Middle frontal gyrus (tissue), 1 donor: ENCODE results near the gene PRKAR2B.

Experiments
- DNase-seq: peaks from one replicate; pipeline ENCODE4 v3.0.0-alpha.2; 2015; ENCODE audit warnings: low spot score; ENCODE audit errors: extremely low spot score

Gene PRKAR2B

GRCh38 chr7:107173691-107174406, 129.3 kb downstream of the PRKAR2B start:
- DNase-seq: no peak

- no peak for DNase-seq
Observed at GRCh38 chr7:107179326-107180164, 135.0 kb downstream of the PRKAR2B start.

- DNase-seq: no peak
Observed at GRCh38 chr7:107180378-107180777, 135.9 kb downstream of the PRKAR2B start.

GRCh38 chr7:107181172-107181571, 136.7 kb downstream of the PRKAR2B start:
- DNase-seq: no peak

- no peak for DNase-seq
Observed at GRCh38 chr7:107185716-107186115, 141.2 kb downstream of the PRKAR2B start.

- DNase-seq: no peak
Observed at GRCh38 chr7:107186240-107186639, 141.7 kb downstream of the PRKAR2B start.

DNA sequence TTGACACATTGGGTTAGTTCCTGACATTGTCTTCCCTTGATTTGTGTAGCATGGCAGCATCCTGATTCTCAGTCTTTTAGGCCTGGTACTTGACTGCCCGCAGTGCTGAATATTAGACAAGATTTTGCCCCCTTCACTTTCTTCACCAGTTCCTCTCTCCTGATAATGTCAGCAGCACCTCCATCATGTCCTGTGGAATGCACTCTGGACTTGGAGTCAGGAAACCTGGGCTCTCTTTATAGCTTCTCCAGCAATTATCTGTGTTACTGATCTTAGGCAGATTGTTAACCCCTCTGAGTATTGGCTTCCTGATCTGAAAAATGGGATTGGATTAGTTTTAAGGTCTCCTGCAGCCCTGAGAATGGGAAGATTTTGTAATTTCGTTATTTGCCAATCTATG, 143.3 kb downstream of the PRKAR2B start:
- no peak for DNase-seq

DNA sequence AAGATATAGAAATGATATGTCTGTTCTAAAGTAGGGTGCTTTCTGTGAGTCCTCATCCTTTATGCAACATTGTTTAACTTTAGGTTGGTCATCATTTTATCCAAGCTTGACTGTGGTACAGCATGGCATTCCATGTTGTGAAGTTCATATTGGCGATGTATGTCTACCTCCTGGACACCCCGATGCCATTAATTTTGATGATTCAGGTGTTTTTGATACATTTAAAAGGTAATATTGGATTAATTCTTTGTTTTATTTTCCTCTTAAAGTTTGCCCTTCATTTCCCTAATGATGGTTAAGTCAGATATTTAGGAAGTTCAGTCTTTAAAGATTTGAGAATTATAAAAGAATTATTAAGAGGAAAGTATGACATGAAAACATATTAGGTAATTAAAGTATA, 145.6 kb downstream of the PRKAR2B start:
- DNase-seq: no peak

- DNase-seq: no peak
Observed at GRCh38 chr7:107194052-107194451, 149.5 kb downstream of the PRKAR2B start.

DNA sequence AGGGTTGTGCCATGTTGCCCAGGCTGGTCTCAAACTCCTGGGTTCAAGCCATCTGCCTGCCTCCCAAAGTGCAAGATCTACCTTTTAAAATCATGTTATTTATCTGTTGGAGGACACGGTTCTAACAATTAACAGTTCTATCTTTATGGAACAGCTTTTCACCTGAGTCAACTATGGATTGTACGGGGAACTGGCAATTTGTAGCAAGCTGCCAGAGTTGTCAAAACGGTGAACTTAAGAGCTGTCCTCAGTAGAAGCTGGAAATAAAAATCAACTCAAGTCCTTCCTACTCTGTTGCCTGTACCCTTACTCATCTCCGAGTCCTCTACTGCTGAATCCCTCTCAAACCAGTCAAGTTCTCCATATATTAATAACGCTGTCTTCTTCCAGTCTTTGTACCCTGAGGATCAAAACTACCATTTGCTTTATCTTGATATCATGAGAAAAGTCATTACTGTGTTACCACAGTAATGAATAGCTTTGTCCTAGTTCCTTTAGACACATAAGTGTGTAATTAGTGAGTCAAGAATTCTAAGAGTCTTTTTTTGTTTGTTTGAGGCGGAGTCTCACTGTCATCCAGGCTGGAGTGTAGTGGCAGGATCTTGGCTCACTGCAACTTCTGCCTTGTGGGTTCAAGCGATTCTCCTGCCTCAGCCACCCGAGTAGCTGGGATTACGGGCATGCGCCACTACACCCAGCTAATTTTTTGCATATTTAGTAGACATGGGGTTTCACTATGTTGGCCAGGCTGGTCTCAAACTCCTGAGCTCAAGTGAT, 152.5 kb downstream of the PRKAR2B start:
- no peak for DNase-seq

GRCh38 chr7:107201795-107202450, 157.4 kb downstream of the PRKAR2B start:
- DNase-seq: no peak

DNA sequence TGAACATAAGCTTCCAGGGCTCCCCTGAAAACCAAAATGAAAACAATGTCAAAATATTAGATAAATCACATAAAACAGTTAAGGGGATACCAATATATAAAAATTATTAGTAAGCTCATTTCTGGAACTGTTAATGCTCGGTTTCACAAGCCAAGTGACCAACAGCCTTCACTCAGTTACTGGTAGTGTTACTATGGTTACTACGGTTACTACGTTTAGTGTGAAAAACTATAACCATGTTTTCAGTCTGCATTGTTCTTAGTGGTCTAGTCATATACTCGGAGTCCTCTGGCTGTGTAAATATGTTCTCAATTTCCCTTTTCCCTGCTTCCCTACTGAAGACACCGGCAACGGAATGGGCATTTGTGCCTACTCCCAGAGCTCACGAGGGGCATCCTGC, 159.1 kb downstream of the PRKAR2B start:
- no peak for DNase-seq

GRCh38 chr7:107206136-107206535, 161.6 kb downstream of the PRKAR2B start:
- no peak for DNase-seq

DNA sequence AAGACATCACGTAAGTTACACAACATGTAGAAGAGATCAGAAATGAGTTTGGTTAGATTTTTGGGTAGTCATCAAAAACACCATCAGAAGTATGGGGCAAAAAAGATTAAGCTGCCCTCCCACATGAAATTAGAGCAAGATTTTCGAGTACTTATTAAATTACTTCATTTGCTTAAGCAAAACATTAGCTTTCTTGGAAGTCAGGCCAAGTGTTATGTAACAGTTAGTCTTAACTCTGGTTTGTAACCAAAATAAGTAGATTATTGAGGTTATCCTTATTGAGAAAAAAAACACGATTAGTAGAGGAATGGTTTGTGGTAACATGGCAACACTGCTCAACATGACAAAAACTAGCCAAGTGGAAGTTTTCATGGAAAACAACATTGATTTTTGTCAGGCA, 162.2 kb downstream of the PRKAR2B start:
- DNase-seq: no peak

GRCh38 chr7:107207459-107207858, 163.0 kb downstream of the PRKAR2B start:
- no peak for DNase-seq

- no peak for DNase-seq
Observed at GRCh38 chr7:107208024-107208521, 163.6 kb downstream of the PRKAR2B start.

DNA sequence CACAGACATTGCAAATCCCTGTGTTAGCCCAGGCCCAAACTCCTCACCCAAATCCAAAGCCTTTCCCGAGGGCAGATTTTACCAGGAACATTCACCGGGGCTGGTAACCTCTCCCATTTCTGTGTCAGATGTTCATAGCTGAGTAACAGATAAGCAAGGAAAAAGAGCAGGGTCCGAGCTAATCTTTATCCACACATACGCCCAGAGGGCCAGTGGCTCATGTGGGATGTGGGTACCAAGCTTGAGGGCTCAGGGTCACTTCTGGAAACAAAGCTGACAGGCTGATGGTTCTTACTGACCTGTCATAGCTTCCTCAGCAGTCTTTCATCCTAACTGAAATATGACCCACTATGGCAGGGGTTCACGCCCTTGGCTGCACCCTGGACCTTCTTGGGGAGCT, 164.1 kb downstream of the PRKAR2B start:
- no peak for DNase-seq

DNA sequence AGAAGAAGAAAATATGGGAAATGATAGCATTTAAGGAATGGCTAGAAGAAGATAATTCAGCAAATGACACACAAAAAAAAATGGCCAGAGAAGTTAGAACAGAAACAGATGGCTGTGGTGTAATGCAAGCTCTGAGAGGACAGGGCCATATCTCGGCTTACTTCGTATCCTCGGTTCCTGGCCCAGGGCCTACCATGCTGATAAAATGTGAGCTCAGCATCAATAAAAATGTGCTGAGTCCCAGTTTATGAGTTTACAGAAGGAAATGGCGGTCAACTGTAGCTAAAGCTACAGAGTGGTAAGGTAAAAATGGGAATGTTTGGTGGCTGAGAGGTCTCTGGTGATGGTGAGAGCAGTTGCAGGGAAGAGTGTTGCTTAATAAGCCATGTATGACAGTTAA, 165.1 kb downstream of the PRKAR2B start:
- no peak for DNase-seq

GRCh38 chr7:107210400-107210799, 165.9 kb downstream of the PRKAR2B start:
- DNase-seq: no peak
